Tongue (tissue), 2 donors: ENCODE results near the gene TBC1D14. TPM values are rescaled to one million over a fixed set of nuclear protein-coding genes. Genes with fewer than 3 reads are reported as not detected.
"Not testable (repeated sequence)": the region's sequence is repeated elsewhere in the genome, so short reads cannot be mapped to it uniquely, and the experiment has no call there.

Experiments
- DNase-seq: peaks from one replicate; pipeline ENCODE4 v3.0.0-alpha.2; 2015
- total RNA-seq: library from RNA; depleted of rRNA; stranded (reverse); fragments of >200 nt; gene quantifications from one replicate; pipeline ENCODE4 v1.2.3, GENCODE V29; 2014

TBC1D14 gene
- total RNA-seq, 1 donor from 2014 or later = 57.1 TPM

DNA sequence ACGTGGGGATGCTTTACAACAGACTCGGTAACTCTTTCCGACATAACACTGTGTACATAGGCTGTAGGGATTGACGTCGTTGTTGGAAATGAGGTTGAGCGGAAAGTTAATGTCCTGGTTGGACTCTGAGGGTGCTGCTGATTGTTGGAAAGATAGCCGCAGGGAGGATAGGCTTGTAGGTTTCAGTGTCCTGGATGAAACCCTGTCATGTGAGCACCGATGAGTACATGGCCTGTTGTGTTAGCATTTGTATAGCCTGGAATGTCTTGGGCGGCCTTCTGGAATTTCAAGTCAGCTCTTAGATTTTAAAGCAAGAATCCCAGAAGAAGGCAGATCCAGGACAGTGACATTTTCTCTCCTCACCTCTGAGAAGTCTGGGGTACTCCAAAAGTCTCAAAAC lies 63.3 kb downstream of the TBC1D14 start:
- no peak for DNase-seq

- DNase-seq = peak; percentile 96
Measured at GRCh38 chr4:6974138-6974848, 64.7 kb downstream of the TBC1D14 start.

- not testable (repeated sequence) for DNase-seq
Measured at GRCh38 chr4:6977846-6978245, 68.2 kb downstream of the TBC1D14 start.

DNA sequence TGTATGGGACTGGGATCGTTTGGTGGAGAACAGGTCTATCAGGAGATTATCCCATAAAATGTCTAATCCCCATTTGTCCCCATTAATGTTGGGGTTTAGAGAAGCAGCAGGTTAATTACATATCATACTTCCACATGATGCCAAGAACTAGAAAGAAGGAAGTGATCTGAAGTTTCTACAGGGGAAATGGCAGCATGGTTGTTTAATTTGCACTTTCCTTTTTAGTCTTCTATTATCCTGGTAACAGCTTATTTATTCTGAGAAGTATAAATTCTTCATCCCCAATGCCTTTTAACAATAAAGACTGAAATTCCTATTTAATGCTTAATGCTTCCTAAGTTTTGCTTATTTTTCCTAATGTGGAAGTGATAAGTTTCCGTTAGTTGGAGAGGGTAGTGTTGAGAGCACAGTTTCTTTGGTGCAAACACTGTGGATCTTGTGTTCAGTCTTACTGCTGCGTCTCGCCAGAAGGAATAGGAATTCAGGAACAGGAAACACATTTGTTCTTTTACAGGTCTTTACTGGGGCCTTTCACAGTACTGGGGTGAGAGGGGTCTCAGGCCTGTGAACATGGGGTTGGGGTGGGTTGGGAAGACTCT lies 74.0 kb downstream of the TBC1D14 start:
- DNase-seq = no peak

- DNase-seq = no peak
Measured at GRCh38 chr4:6984612-6985425, 75.2 kb downstream of the TBC1D14 start.

- DNase-seq = peak; percentile 66
Measured at GRCh38 chr4:6986072-6986780, 76.6 kb downstream of the TBC1D14 start.

DNA sequence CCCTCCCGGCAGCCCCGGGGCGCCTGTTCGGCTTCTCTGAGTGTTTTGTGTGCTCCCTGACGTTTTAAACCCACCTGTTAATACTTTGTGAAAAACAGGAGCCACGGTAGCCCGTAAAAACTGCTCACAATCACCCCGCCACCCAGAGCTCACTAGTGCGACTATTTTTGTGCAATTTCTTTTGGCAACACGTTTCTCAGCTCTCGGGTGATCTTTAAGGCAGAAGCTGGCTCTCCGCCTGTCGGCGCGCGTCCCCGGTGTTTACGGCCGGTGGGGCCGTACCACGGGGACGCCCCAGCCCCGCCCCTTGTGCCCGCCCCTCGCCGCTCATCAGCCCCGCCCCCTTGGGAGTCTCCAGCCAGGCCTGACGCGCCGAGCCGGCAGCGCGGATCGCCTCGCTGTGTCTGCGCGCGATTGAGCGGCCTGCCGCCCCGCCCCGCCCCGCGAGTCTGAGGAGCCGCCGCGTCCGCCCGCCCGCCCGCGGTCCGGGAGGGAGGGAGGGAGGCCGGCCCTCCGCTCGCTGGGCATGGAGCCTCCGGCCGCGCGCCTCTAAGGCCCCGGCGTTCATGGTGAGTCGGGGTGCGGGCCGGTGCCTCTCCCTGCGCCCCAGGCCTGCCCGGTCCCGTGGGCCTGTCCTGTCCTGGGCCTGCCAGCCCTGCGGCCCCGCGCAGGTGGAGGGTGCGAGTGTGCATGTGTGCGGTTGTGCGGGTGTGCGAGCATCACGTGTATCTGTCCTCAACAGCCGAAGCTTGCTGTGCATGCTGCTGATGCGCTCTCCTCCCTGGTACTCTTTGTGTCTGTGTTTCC lies 77.4 kb downstream of the TBC1D14 start:
- DNase-seq = peak; percentile 97

DNA sequence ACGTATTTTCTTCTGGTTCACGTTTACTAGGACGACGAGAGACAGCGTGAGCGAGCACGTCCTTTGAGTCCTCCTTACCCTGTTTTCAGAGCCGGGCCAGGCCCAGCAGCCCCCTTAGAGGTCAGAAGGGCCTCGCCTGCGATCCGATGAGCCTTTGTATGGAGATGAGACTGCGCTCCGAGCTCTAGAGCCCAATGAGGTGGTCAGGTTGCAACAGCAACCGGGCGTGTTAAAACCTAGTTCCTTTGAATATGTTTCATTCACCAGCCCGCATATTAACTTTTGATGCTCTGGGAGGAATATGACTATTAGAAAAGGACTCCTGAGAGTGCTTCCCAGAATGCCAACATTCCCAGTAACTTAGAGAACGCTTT lies 77.9 kb downstream of the TBC1D14 start:
- peak; percentile 54 for DNase-seq

DNA sequence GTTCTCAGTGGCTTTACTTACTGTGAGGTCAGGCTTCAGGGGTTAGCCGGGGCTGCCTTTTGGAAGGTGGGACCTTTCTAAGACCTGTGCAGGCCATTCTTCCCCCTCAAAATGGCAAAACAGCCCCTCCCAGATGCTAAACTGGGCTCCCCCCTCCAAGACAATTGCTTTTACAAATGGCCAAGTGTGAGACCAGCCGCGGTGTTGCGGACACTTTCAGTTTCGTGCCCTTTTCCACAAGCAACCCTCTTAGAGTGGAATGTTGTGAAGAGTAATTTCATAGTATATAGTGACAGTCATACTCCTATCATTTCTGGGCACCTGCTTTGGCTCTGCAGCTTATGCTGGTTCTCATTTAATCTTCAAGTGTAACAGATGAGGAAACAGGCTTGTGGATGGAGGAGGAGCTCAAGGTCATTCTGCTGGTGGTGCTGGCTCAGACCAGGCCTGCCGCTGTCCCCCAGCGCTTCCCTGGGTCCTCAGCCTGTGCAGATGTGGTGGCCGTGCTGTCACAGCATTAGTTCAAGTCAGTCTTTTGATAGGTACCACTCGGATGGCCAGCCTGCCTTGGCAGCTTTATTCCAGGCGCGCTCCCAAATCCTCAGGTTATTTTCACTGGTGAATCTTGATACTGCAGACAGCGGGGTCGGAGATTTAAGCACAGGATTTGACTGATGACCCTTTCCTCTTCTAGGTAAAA lies 78.5 kb downstream of the TBC1D14 start:
- no peak for DNase-seq

DNA sequence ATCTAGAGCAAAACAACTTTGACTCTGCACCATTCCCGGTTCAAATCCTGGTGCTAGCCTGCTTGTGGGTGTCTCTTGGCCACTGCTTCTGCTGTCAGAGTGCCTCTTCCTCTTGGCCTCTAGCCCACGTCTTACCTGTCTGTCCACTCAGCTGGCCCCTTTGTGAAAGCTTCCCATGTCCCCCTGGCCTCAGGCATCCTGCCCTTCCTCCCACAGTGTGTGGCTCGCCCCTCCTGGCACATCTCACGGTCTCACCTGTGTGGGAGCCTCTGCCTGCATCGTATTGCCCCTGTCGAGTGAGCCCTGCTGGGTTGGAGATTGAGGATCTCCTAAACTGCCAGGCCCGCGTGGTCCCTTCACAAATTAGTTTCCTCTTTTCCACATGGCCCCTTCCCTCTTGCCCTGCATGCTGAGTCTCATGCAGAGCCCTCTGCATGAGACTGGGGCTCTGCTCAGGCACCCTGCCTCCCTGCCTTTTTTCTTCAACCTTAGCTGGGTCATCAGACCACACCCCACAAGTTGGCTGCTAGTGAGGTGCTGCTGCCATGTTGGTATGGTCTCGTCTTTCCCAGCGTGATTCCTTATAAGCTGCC lies 79.8 kb downstream of the TBC1D14 start:
- DNase-seq = no peak

GRCh38 chr4:6990661-6991060 lies 81.0 kb downstream of the TBC1D14 start:
- no peak for DNase-seq

DNA sequence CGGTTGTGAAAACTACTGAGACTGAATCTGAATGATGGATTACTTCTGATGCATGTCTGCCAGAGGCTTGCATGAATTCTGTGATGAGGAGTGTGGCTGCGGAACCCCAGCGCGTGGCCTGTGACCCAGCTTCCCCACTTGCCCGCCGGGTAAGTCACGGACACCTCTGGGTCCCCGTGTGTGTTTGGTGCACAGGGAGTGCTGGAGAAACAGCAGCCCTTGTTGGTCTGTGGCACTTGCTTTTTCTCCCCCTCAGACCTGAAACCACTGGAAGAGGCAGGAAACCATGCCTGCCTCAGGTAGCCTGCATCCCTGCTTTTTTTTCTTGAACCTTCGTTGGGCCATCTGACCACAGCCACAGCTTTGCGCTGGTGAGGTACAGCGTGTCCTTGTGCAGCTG lies 81.6 kb downstream of the TBC1D14 start:
- DNase-seq = no peak

DNA sequence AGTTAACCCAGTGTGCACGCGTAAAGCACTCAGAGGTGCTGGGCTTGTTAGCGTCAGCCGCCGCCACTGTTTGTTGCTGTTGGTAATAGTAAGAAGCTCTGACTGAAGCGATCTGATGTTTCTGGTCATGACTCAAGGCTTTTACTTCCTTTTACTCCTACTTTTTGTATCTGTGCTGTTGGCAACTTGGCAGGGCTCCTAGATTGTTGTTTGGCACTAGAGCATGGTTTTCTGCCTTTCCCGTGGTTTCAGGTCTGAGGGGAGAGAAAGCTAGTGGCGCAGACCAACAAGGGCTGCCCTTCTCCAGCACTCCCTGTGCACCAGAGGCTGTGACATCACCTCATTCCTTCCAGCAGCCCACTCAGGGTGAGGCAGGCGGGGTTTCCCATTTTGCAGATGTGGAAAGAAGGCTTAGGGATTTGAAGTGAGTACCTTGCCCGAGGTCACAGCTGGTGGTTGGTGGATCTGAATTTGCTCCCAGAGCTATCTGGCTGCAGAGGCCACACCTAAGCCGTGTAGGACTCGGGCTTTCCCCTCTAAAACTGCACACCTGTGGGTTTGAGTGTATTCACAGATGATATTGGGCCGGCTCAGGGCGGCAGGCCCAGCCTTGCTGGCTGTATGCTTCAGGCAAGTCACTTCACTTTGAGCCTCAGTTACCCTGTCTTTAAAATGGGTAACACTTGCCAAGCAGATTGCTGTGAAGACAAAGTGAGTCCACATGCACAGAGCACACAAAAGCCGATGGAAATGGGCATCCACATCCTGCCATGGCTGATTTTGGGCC lies 82.3 kb downstream of the TBC1D14 start:
- DNase-seq = peak; percentile 33

GRCh38 chr4:6992728-6993677 lies 83.4 kb downstream of the TBC1D14 start:
- DNase-seq = no peak

DNA sequence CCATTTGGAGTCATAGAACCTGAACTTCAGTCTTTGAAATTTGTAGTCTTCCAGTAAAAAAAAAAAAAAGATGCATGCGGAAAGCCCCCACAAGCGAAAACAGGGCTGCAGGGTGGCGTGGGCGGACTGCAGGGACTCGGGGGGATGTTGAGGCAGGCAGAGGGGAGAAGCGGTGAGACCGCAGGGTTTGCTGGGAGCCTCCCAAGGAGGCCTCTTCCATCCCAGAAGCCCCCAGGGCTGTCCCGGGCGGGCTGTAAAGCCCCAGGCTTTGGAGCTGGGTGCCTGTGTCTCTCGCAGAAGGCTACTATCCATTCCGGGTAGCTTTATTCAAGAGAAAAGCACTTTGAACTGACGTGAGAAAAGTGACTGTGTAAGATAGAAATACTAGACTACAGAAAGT lies 86.9 kb downstream of the TBC1D14 start:
- no peak for DNase-seq

- peak; percentile 55 for DNase-seq
Measured at GRCh38 chr4:6999172-7000086, 89.8 kb downstream of the TBC1D14 start.

DNA sequence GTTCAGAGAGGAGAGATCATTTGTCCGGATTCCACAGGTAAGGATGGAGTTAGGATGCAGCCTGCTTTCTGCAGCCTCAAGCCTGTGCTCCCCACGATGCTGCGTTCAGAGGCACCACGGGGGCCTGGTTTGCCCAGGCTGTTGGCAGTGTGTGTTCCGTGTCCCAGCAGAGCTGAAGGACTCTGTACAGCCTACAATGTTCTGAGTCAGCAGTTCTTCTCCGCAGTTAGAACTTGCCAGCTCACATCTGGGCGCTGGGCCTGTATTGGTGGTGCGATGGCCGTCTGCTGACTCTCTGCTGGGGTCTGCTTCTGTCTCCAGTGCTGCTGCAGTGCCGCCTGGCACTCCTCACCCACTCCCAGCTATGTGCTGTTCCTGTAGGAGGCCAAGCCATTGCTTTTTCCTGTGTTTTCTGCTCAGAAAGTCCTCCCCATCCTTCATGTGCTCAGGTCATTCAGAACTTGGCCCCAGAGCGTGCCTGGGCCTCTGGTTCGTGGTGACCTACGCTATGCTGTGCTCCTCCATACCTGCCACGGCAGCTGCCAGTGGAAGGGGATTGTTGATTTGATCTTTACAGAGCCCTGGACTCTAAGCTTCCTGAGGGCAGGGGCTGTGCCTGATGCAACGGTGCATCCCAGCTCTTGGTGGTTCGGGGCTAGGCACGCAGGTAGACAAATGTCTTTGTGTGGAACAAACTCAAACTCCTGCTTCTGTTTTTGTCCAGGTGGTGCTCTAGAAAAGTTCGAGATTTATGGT lies 91.0 kb downstream of the TBC1D14 start:
- no peak for DNase-seq
